GM10266 (cell line): ENCODE results near the gene CNTN3.

Experiments used
- DNase-seq: peaks from one replicate; pipeline ENCODE4 v3.0.0; 2012; ENCODE audit errors: extremely low spot score
- CTCF ChIP-seq: IDR thresholded peaks from 2 replicates; pipeline ENCODE4 v1.5.1; 2012; ENCODE audit warnings: mild to moderate bottlenecking, low read depth; ENCODE audit not compliant: control insufficient read depth, insufficient read depth; ENCODE audit errors: missing control alignments

The CNTN3 gene

DNA sequence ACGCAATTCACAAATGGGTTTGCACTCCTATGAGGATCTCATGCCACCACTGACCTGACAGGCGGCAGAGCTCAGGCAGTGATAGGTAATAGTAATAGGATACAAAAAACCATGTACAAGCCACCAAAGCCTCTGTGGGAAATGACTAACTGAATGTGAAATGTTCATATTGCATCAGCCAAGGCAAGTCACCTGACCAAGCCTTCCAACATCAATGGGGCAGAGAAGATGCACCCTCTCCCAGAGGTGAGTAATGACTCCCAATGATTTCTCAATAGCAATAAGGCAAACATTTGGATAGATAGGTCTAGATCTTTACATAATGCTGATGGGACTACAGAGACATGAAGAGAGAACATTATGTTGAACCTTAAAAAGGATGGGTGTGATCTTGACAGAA, 14.9 kb downstream of the CNTN3 start:
- no peak for TF ChIP-seq CTCF
- no peak for DNase-seq

- TF ChIP-seq CTCF: no peak
- no peak for DNase-seq
Observed at GRCh38 chr3:74593152-74593551, 21.3 kb downstream of the CNTN3 start.

DNA sequence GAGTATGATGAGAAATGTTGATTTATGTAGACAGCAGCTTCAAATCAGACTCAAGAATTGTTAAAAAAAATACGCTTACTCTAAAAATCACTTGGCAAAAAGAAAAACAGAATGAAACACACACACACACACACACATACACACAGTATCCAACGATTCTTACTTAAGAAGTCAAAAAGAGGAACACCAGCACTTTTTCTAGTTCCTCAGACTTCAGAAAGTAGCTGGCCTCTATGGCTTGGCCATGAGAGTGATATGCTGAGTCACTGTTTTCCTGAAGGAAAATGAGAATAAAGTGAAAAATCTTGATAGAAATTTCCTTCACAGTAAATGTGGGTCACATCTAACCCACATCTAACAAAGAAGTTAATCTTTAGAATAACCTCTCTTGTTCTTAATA, 22.1 kb downstream of the CNTN3 start:
- no peak for TF ChIP-seq CTCF
- no peak for DNase-seq

DNA sequence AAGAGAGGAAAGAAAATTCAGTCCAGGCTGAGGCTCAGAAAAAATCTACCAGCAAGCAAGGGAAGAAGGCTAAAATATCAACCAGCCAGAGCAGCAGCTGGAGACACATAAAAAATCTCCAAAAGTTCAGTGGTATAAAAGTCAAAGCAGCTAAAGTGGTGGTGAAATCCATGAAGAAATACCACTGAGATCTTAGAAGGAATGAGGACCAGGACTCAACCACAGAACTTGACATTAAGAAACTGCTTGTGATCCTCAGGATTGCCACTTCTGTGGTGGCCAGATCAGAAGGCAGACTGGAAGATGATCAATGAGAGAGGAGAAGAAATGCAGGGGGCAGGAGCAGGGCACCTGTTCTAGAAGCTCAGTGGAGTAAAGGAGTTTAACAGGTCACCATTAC, 22.5 kb downstream of the CNTN3 start:
- TF ChIP-seq CTCF: no peak
- no peak for DNase-seq

DNA sequence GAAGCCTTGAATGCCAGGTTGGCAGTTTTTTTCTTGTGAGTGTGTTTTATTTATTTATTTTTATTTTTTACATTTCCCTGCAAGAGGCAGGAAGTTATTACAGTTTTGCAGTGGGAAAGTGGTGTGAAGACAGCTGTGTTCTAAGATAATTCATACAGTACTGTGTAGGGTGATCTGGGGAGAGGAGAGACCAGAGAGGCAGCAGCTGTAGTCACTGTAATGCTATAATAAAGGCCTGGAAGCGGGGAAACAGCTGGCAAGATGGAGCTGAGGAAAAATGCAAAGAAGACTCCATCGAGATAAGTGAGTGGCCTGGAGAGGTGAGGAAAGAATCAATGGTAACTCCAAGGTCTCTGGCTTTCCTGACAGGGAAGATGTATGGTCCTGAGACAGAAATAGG, 23.1 kb downstream of the CNTN3 start:
- DNase-seq: no peak
- TF ChIP-seq CTCF: no peak

GRCh38 chr3:74590620-74591262, 23.7 kb downstream of the CNTN3 start:
- TF ChIP-seq CTCF: no peak
- no peak for DNase-seq

- TF ChIP-seq CTCF: no peak
Observed at GRCh38 chr3:74584782-74585181, 29.7 kb downstream of the CNTN3 start.

More at GRCh38 chr3:74584782-74585181, 29.7 kb downstream of the CNTN3 start:
- DNase-seq: no peak
